HG03575 (cell line): ENCODE measurements around the gene SRMS.
"Not testable (repeated sequence)": the region's sequence is repeated elsewhere in the genome, so short reads cannot be mapped to it uniquely, and the experiment has no call there.

ENCODE experiments used
- ATAC-seq: cut with Tn5 transposase; IDR thresholded peaks from one replicate; pipeline ENCODE4 v1.9.1; 2021; ENCODE audit not compliant: unreplicated experiment, insufficient number of reproducible peaks, low FRiP score; ENCODE audit errors: extremely low read depth

SRMS gene

GRCh38 chr20:63567386-63568169 lies 20.0 kb upstream of the SRMS start:
- ATAC-seq, result no peak

GRCh38 chr20:63567136-63567385 lies 19.5 kb upstream of the SRMS start:
- no peak for ATAC-seq

- ATAC-seq, result no peak
Observed at GRCh38 chr20:63566395-63567135, 19.0 kb upstream of the SRMS start.

- no peak for ATAC-seq
Observed at GRCh38 chr20:63565699-63566335, 18.3 kb upstream of the SRMS start.

GRCh38 chr20:63565021-63565698 lies 17.6 kb upstream of the SRMS start:
- ATAC-seq, result no peak

GRCh38 chr20:63564036-63564810 lies 16.7 kb upstream of the SRMS start:
- no peak for ATAC-seq

GRCh38 chr20:63563225-63563935 lies 15.8 kb upstream of the SRMS start:
- no peak for ATAC-seq

GRCh38 chr20:63562461-63563224 lies 15.1 kb upstream of the SRMS start:
- ATAC-seq, result no peak

GRCh38 chr20:63561624-63562396 lies 14.3 kb upstream of the SRMS start:
- ATAC-seq, result no peak

GRCh38 chr20:63560856-63561609 lies 13.5 kb upstream of the SRMS start:
- no peak for ATAC-seq

GRCh38 chr20:63560333-63560805 lies 12.8 kb upstream of the SRMS start:
- no peak for ATAC-seq

GRCh38 chr20:63559485-63560332 lies 12.2 kb upstream of the SRMS start:
- not testable (repeated sequence) for ATAC-seq

- ATAC-seq, result no peak
Observed at GRCh38 chr20:63558804-63559484, 11.4 kb upstream of the SRMS start.

- no peak for ATAC-seq
Observed at GRCh38 chr20:63557481-63557891, 9.9 kb upstream of the SRMS start.
